HEK293T (cell line): ENCODE data around the gene TSPOAP1.

ENCODE experiments used
- ARNT ChIP-seq: fragments of 450-650 bp; IDR thresholded peaks from 2 replicates; pipeline ENCODE4 v1.6.1; 2017; ENCODE audit warnings: mild to moderate bottlenecking
- BHLHE40 ChIP-seq: fragments of 450-650 bp; IDR thresholded peaks from 2 replicates; pipeline ENCODE4 v1.6.1; 2016; ENCODE audit warnings: mild to moderate bottlenecking, moderate library complexity, borderline replicate concordance
- CTBP1 ChIP-seq: fragments of 450-650 bp; IDR thresholded peaks from 2 replicates; pipeline ENCODE4 v1.6.1; 2016; ENCODE audit warnings: borderline replicate concordance
- FOXA1 ChIP-seq: fragments of 450-650 bp; IDR thresholded peaks from 2 replicates; pipeline ENCODE4 v1.6.1; 2016; ENCODE audit warnings: mild to moderate bottlenecking
- FOXK2 ChIP-seq: fragments of 450-650 bp; IDR thresholded peaks from 2 replicates; pipeline ENCODE4 v1.6.1; 2016; ENCODE audit warnings: mild to moderate bottlenecking
- FOXM1 ChIP-seq: fragments of 450-650 bp; IDR thresholded peaks from 2 replicates; pipeline ENCODE4 v1.6.1; 2017; ENCODE audit warnings: mild to moderate bottlenecking, borderline replicate concordance
- HDGF ChIP-seq: fragments of 450-650 bp; IDR thresholded peaks from 2 replicates; pipeline ENCODE4 v1.6.1; 2017; ENCODE audit warnings: antibody characterized with exemption, borderline replicate concordance
- L3MBTL2 ChIP-seq: fragments of 450-650 bp; conservative IDR thresholded peaks from 2 replicates; pipeline ENCODE4 v1.6.1; 2016; ENCODE audit warnings: mild to moderate bottlenecking
- LEF1 ChIP-seq: fragments of 450-650 bp; IDR thresholded peaks from 2 replicates; pipeline ENCODE4 v1.6.1; 2017; ENCODE audit warnings: mild to moderate bottlenecking, borderline replicate concordance
- NFRKB ChIP-seq: fragments of 450-650 bp; IDR thresholded peaks from 2 replicates; pipeline ENCODE4 v1.6.1; 2016; ENCODE audit warnings: mild to moderate bottlenecking, moderate library complexity
- SP1 ChIP-seq: fragments of 450-650 bp; IDR thresholded peaks from 2 replicates; pipeline ENCODE4 v1.6.1; 2017
- SUZ12 ChIP-seq: fragments of 450-650 bp; IDR thresholded peaks from 2 replicates; pipeline ENCODE4 v1.6.1; 2016; ENCODE audit warnings: mild to moderate bottlenecking
- TARDBP ChIP-seq: fragments of 450-650 bp; IDR thresholded peaks from 2 replicates; pipeline ENCODE4 v1.6.1; 2016
- ZNF384 ChIP-seq: fragments of 450-650 bp; IDR thresholded peaks from 2 replicates; pipeline ENCODE4 v1.6.1; 2016

- TF ChIP-seq FOXK2 (no peak), SP1 (no peak), FOXA1 (no peak), TARDBP (no peak), BHLHE40 (no peak), ZNF384 (no peak), FOXM1 (no peak), SUZ12 (no peak), CTBP1 (no peak), LEF1 (no peak), ARNT (no peak), L3MBTL2 (no peak), HDGF (no peak), NFRKB (no peak)
Measured at GRCh38 chr17:58327363-58328194, 1.0 kb downstream of the TSPOAP1 start.
